NCI-H2196 (cell line): ENCODE measurements around the gene PRODH2.

ENCODE experiments used
- DNase-seq: peaks from one replicate; lab custom pipeline; 2025; ENCODE audit not compliant: unreplicated experiment; lab: John Stamatoyannopoulos, UW

PRODH2 gene

GRCh38 chr19:35812220-35813042 is at the start of gene PRODH2:
Gene PRODH2, minus strand, starts transcription at chr19:35812845. Its CDS starts 40 bp downstream, at chr19:35812805.
- DNase-seq: no peak

- DNase-seq: no peak
Measured at GRCh38 chr19:35861640-35862160, 49.1 kb upstream of the PRODH2 start.

DNA sequence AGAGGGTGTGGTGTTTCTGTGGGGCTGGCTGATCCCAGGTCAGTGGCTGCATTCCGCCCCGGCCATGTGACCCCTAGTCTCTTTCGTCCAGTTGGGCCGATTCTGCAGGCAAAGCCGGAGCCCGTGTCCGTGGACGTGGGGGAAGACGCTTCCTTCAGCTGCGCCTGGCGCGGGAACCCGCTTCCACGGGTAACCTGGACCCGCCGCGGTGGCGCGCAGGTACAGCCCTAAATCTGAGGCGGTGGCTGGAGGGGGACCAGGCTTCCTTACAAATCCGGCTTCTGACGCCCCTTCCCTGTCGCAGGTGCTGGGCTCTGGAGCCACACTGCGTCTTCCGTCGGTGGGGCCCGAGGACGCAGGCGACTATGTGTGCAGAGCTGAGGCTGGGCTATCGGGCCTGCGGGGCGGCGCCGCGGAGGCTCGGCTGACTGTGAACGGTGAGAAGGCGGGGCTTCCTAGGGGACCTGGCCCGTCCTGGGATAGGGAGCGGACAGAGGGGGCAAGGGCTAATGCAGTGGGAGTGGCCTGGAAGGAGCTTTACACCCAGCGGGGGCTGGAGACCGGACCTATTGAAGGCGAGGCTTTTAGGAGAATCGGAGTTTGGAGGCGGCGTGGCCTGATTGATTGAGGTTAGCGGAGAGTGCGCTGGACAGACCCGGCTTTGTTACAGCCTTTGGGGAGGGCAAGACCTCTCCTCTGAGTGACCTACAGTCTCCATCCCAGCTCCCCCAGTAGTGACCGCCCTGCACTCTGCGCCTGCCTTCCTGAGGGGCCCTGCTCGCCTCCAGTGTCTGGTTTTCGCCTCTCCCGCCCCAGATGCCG is 48.4 kb upstream of the PRODH2 start:
- no peak for DNase-seq

- no peak for DNase-seq
Measured at GRCh38 chr19:35860436-35860817, 47.8 kb upstream of the PRODH2 start.

DNA sequence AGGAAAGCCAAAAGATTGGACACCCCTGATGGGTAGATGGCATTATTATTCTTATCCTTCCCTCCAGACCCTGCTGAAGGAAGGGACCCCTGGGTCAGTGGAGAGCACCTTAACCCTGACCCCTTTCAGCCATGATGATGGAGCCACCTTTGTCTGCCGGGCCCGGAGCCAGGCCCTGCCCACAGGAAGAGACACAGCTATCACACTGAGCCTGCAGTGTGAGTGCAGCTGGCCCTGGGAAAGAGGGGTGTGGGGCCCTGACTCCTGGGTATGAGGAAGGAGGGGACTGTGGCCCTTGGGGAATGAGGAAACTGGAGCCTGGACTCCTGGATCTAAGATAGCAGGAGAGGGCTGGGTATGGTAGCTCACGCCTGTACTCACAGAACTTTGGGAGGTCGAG is 46.8 kb upstream of the PRODH2 start:
- no peak for DNase-seq

GRCh38 chr19:35858311-35858710 is 45.7 kb upstream of the PRODH2 start:
- no peak for DNase-seq

DNA sequence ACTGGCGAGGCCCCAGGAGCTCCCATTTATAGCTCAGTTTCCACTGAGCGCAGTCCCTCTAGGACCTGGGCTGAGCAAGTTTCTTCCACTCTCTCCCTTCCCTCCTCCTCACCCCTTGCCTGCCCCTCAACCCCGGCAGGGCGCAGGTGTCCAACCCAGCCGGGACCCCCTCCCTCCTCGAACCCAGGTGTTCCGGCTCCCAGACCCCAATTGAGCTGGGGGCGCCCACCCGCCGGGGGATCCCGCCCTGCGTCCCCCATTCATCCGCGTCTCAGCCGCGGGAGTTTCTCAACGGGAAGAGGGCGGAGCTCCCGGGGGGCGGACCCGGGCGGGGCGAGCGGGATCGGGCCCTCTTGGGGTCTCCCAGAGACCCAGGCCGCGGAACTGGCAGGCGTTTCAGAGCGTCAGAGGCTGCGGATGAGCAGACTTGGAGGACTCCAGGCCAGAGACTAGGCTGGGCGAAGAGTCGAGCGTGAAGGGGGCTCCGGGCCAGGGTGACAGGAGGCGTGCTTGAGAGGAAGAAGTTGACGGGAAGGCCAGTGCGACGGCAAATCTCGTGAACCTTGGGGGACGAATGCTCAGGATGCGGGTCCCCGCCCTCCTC is 44.0 kb upstream of the PRODH2 start, which contains the start of gene KIRREL2:
KIRREL2 (plus strand) TSS at position 366 of the 604 bp plus-strand sequence; CDS start at position 575, 209 bp downstream.
- DNase-seq: no peak

GRCh38 chr19:35853038-35853756 is 40.6 kb upstream of the PRODH2 start:
- DNase-seq: no peak

- DNase-seq: no peak
Measured at GRCh38 chr19:35852029-35852780, 39.6 kb upstream of the PRODH2 start, which contains the start of gene NPHS1. Gene NPHS1, minus strand, starts transcription at chr19:35852504. Its CDS starts 667 bp downstream, at chr19:35851837.

DNA sequence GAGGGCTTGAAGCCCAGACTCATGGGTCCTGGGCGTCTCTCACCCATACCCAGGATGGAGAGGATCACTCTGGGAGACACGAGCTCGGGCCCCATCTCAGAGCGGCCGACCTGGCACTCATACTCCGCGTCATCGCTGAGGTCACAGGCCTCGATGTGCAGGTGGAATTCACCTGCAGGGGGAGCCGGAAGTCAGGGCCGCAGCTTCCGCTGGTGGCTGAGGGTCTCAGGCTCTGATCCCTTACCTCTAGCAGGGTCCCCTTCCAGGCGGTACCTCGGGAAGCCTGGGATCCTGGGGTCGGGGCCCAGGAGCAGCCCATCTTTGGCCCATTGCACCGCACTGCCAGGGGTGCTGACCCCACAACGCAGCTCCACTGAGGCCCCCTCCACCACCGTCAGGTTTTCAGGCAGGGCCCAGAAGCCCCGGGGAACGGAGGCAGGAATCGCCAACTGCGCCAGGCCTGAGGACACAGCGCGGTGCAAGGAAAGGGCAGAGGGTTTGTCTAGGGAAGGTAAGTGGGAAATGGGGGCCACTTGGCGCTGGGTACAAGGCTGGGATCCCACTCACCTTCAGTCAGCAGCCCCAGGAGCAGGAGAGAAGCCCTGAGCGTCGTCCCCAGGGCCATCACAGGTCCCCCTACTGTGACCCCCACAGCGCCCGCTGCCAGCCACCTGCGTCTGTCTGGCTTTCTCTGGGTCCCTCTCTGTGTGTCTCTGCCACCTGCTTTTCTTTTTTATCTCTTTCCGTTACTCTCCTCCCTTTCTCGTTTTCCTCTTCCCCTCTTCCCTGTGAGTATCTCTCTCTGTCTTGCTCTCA is 38.8 kb upstream of the PRODH2 start:
- DNase-seq: no peak

DNA sequence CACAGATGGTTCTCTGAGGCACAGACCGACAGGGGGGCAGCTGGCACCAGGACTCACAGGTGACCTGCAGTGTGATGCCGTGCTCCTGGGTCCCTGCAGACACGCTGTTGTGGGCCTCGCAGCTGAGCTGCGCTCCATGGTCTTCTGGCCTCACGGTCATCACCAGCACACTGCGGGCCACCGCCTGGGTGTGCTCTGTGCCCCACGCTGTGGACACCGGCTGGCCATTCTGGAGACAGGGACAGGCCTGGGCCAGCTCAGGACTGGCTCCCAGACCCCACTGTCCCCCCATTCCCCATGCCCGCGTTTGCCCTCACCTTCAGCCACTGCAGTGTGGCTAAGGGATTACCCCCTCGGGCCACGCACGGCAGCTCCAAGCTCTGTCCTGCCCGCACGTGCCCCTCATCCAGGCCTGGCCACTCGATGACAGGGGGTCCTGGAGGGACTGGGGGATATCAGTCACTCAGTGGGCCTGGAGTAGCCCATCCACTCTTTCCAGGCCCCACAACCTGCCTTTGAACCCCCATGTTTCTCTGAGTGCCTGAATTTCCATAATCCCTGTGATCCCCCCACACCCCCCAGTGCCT is 36.4 kb upstream of the PRODH2 start:
- DNase-seq: no peak

DNA sequence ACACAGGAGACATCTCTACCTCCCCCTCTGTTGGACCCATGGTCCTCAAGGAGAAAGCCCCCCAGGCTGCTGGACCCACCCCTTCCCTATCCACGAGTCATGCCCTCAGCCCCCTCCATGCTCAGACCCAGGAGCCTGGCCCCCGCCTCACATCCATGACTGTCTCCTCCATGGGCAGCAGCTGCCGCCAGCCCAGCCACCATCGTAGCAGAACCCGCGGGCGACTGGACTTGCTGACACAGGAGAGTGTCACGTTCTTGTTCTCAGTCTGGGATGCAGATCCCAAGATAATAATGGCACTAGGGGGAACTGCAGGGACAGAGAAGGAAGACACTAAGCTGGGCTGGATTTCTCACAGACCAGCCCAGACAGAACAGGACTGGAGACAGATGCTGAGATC is 35.8 kb upstream of the PRODH2 start:
- no peak for DNase-seq

- no peak for DNase-seq
Measured at GRCh38 chr19:35847911-35848310, 35.3 kb upstream of the PRODH2 start.

GRCh38 chr19:35846038-35846668 is 33.5 kb upstream of the PRODH2 start:
- peak; percentile 10 for DNase-seq

- DNase-seq: peak; percentile 24
Measured at GRCh38 chr19:35845215-35846037, 32.8 kb upstream of the PRODH2 start.

DNA sequence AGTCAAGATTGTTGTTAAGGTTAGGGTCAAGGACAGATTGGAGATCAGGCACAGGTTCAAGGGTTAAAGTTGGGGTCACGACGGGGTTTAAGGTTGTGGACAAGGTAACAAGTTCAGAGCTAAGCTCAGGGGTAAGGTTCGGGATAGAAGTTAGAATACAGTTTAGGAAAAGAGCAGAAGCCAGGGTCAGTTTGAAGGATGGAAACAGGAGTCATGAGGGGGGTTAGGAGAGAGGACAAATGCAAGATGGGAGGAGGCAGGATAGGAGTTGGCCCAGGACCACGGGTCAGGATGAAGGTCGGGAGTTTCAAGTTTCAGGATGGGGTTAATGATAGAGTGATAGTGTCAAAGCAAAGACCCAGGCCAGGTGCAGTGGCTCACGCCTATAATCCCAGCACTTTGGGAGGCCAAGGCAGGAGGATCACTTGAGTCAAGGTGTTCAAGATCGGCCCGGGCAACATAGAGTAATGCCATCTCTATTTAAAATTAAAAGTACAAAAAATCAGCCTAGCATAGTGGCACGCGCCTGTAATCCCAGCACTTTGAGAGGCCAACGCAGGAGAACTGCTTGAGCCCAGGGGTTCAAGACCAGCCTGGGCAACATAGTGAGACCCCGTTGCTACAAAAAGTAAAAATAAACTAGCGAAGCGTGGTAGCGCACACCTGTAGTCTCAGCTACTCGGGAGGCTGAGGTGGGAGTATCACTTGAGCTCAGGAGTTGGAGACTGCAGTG is 32.0 kb upstream of the PRODH2 start:
- DNase-seq: no peak
